Ovary (tissue), 3 donors: ENCODE measurements around the gene FSTL5.

Experiments used
- POLR2A ChIP-seq: fragments of 450-650 bp; IDR thresholded peaks from one replicate; pipeline ENCODE4 v1.6.1; 2017; ENCODE audit warnings: antibody characterized with exemption, mild to moderate bottlenecking, moderate library complexity
- TF ChIP-seq, protein P1 (sequence below), 3 donors: fragments of 450-650 bp in 2 of 3; fragments of 200-600 bp in 1 of 3; IDR thresholded peaks; one replicate each; pipeline versions ENCODE4 v1.5.1 to v1.8.0; 2016 to 2022; ENCODE audit warnings: antibody characterized with exemption in 3 of 3, mild to moderate bottlenecking in 1 of 3
- donor health status: DM: no; HTN: no; CAD: no.

DNA sequence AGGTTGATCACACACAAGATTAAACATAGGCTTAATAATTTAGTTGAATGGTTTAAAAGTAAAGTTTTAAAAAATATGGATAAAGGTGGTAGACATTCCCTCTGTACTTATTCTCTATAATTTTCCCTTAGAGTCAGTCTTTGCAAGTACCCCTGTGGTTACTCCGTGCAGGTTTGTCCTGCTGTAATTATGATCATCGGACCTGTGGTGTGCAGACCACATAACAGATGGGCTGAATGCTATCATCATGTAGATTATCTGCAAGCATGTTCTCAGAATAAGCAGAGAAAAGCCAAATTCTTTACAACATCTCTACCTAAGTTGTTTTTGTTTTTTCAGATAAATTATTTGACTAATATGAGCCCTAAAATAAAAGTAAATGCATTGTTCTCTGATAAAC lies 146.8 kb downstream of the FSTL5 start:
- TF ChIP-seq, protein P1, sequence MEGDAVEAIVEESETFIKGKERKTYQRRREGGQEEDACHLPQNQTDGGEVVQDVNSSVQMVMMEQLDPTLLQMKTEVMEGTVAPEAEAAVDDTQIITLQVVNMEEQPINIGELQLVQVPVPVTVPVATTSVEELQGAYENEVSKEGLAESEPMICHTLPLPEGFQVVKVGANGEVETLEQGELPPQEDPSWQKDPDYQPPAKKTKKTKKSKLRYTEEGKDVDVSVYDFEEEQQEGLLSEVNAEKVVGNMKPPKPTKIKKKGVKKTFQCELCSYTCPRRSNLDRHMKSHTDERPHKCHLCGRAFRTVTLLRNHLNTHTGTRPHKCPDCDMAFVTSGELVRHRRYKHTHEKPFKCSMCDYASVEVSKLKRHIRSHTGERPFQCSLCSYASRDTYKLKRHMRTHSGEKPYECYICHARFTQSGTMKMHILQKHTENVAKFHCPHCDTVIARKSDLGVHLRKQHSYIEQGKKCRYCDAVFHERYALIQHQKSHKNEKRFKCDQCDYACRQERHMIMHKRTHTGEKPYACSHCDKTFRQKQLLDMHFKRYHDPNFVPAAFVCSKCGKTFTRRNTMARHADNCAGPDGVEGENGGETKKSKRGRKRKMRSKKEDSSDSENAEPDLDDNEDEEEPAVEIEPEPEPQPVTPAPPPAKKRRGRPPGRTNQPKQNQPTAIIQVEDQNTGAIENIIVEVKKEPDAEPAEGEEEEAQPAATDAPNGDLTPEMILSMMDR (IDR thresholded peaks at IDR 0.05), result no peak
- no peak for TF ChIP-seq POLR2A
